Prostate gland (tissue), 2 donors: ENCODE data around the gene FAM163B. TPM values are rescaled to one million over a fixed set of nuclear protein-coding genes. Genes with fewer than 3 reads are reported as not detected.
A peak's percentile ranks its signal among the peaks of the same experiment; 100 is the strongest.

Experiments
- DNase-seq: peaks from one replicate; pipeline ENCODE4 v3.0.0-alpha.2; 2019; ENCODE audit warnings: low spot score
- H3K27ac ChIP-seq, 2 donors: fragments of 200-600 bp; sonication (generic); 2 replicates each; pipeline ENCODE4 v1.5.1; 2017 to 2019
- H3K27me3 ChIP-seq: fragments of 200-600 bp; sonication (generic); replicated peaks from 2 replicates; pipeline ENCODE4 v1.5.1; 2019; ENCODE audit not compliant: insufficient read depth
- H3K36me3 ChIP-seq, 2 donors: fragments of 200-600 bp; sonication (generic); 1 replicate in 1 of 2; 2 replicates in 1 of 2; pipeline versions ENCODE4 v1.5.1 to v1.8.1; 2017 to 2019
- H3K4me1 ChIP-seq: fragments of 200-600 bp; sonication (generic); replicated peaks from 2 replicates; pipeline ENCODE4 v1.5.1; 2019
- H3K4me3 ChIP-seq, 2 donors: fragments of 200-600 bp; sonication (generic); 2 replicates each; pipeline ENCODE4 v1.5.1; 2017 to 2019
- H3K9me3 ChIP-seq: fragments of 200-600 bp; sonication (generic); 2 replicates; pipeline ENCODE4 v1.5.1; 2017
- CTCF ChIP-seq, 4 experiments: fragments of 200-600 bp in 2 of 4; fragments of 450-650 bp in 2 of 4; sonication (generic) in 2 of 4; IDR thresholded peaks; 1 replicate in 3 of 4; 2 replicates in 1 of 4; pipeline ENCODE4 v1.5.1; 2016 to 2019; ENCODE audit warnings: antibody characterized with exemption in 4 of 4, mild to moderate bottlenecking in 2 of 4, moderate library complexity in 2 of 4
- POLR2A ChIP-seq: fragments of 450-650 bp; IDR thresholded peaks from one replicate; pipeline ENCODE4 v1.6.1; 2016; ENCODE audit warnings: antibody characterized with exemption, mild to moderate bottlenecking
- POLR2AphosphoS5 ChIP-seq: sonication (generic); formaldehyde crosslinking; IDR thresholded peaks from one replicate; pipeline ENCODE4 v1.6.1; 2017; ENCODE audit warnings: antibody characterized with exemption
- WGBS: methylation state at CpG from one replicate; pipeline ENCODE4 v1.1.5; 2018; 5-methylcytosine and 5-hydroxymethylcytosine counted together
- intact Hi-C: fragments of 100-400 bp; cut with DNase I; formaldehyde crosslinking; loops from one replicate; pipeline ENCODE4 v1.14.2; 2022
- total RNA-seq, 2 donors: library from RNA; depleted of rRNA; stranded (reverse); fragments of >200 nt; gene quantifications; one replicate each; pipeline ENCODE4 v1.1.0, GENCODE V29; 2016

The FAM163B gene
- total RNA-seq, 2 donors from 2014 or later = 0.85 TPM; not detected in 1

GRCh38 chr9:133540698-133541025, 68.5 kb downstream of the FAM163B start:
- Histone ChIP-seq H3K27me3 (no peaks in the 10 kb centered on the region), H3K36me3 (no peaks in the 10 kb centered on the region), H3K9me3 (no peaks in the 10 kb centered on the region), H3K27ac (no peak overlapping the region), H3K4me1 (no peaks in the 10 kb centered on the region), H3K4me3 (no peak overlapping the region)
- DNase-seq = no peak
- TF ChIP-seq POLR2A = no peak
- no peak for TF ChIP-seq CTCF (IDR thresholded peaks at IDR 0.05)
- no peak for TF ChIP-seq POLR2AphosphoS5
- WGBS = 87% methylated on average over 18 of the region's 18 CpGs
- intact Hi-C loops = no loop called here

DNA sequence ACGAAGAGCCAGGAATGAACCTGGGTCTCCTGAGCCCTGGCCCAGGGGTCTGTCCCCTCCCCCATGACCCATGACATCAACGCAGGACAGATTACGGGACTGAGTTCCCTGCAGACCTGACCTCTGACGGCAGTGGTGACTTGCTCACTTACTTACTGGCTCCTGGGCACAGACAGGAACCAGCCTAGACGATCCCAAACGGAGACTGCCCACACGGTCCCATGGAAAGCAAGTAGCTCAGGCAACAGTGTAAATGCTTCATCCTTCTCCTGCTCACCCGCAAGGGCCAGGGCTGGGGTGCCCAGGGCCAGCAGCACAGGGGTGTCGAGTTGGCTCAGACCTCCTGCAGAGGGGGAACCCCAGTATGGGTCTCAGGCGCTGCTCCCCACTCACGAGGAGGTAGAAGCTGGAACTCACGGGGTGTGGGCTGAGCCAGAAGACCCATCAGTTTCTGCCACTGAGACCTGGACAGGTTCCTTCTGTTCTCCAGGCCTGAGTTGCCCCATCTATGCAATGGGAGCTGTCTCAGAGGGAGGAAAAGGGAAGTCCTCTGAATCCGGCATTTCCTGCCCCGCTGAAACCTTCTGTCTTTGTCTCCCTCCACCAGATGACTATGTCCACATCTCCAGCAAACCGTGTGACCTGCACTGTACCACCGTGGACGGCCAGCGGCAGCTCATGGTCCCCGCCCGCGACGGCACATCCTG, 69.0 kb downstream of the FAM163B start:
- intact Hi-C loops = no loop called here
- Histone ChIP-seq H3K27ac (no peak overlapping the region), H3K36me3 (no peaks in the 10 kb centered on the region), H3K27me3 (no peaks in the 10 kb centered on the region), H3K4me3 (no peak overlapping the region), H3K4me1 (no peaks in the 10 kb centered on the region), H3K9me3 (no peaks in the 10 kb centered on the region)
- 84% methylated on average over 19 of the region's 22 CpGs for WGBS
- TF ChIP-seq CTCF (IDR thresholded peaks at IDR 0.05) = no peak
- TF ChIP-seq POLR2AphosphoS5 = no peak
- no peak for TF ChIP-seq POLR2A
- DNase-seq = no peak

GRCh38 chr9:133538851-133539833, 70.0 kb downstream of the FAM163B start:
- no peaks in the 10 kb centered on the region for H3K36me3 ChIP-seq
- no peaks in the 10 kb centered on the region for H3K27me3 ChIP-seq
- DNase-seq = no peak
- intact Hi-C loops = no loop called here
- H3K4me3 ChIP-seq = no peak overlapping the region
- 72% methylated on average over 37 of the region's 47 CpGs for WGBS
- no peak overlapping the region for H3K27ac ChIP-seq
- no peaks in the 10 kb centered on the region for H3K9me3 ChIP-seq
- TF ChIP-seq CTCF (IDR thresholded peaks at IDR 0.05) = no peak
- no peak for TF ChIP-seq POLR2AphosphoS5
- TF ChIP-seq POLR2A = no peak
- H3K4me1 ChIP-seq = peaks cover 6% of the 10 kb centered on the region

DNA sequence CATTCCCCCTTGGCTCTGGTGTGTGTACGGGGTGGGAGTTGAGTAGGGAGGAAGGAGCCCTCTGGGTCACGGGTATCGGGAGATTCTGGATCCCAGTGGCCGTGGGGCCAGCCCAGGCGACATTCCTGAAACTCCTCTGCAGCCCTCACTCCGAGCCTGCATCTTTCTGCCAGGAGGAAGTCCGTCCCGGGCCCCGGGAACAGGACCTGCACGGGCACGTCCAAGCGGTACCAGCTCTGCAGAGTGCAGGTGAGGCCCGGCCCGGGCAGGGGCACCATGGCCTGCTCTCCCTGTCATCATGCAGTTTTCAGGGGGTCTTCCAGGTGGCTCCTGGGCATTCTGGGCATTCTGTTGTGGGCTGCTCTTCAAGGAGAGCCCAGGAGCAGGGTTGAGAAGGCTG, 71.0 kb downstream of the FAM163B start:
- Histone ChIP-seq H3K27me3 (no peaks in the 10 kb centered on the region), H3K4me1 (peaks cover 6% of the 10 kb centered on the region), H3K36me3 (no peaks in the 10 kb centered on the region), H3K4me3 (no peak overlapping the region), H3K9me3 (no peaks in the 10 kb centered on the region), H3K27ac (no peak overlapping the region)
- TF ChIP-seq CTCF (IDR thresholded peaks at IDR 0.05) (no peak), POLR2AphosphoS5 (no peak), POLR2A (no peak)
- DNase-seq = peak; percentile 55
- intact Hi-C loops = no loop called here
- 37% methylated on average over 14 of the region's 14 CpGs for WGBS
